Progenitor cell of endocrine pancreas (in vitro differentiated cells): ENCODE measurements around the gene SCAMP1. TPM values are rescaled to one million over a fixed set of nuclear protein-coding genes. Genes with fewer than 3 reads are reported as not detected.

Experiments used
- DNase-seq: peaks from one replicate; pipeline ENCODE4 v3.0.0; 2021; ENCODE audit warnings: low spot score; ENCODE audit not compliant: unreplicated experiment
- H3K27ac Mint-ChIP-seq: 2 replicates; pipeline ENCODE4 v1.8.0; 2021; ENCODE audit warnings: mild to moderate bottlenecking, moderate library complexity, mixed read lengths
- H3K27me3 Mint-ChIP-seq: 2 replicates; pipeline ENCODE4 v1.8.0; 2021; ENCODE audit warnings: mixed read lengths
- H3K36me3 Mint-ChIP-seq: 2 replicates; pipeline ENCODE4 v1.8.0; 2022; ENCODE audit warnings: mixed read lengths; ENCODE audit not compliant: insufficient read depth
- H3K4me1 Mint-ChIP-seq: 2 replicates; pipeline ENCODE4 v1.8.0; 2021; ENCODE audit warnings: low read depth, mixed read lengths
- H3K4me3 Mint-ChIP-seq: 2 replicates; pipeline ENCODE4 v1.8.0; 2021; ENCODE audit warnings: low read depth, mild to moderate bottlenecking, moderate library complexity, mixed read lengths
- H3K9me3 Mint-ChIP-seq: 2 replicates; pipeline ENCODE4 v1.8.0; 2021; ENCODE audit warnings: low read depth, mixed read lengths
- CTCF ChIP-seq: fragments of 200-600 bp; sonication (generic); IDR thresholded peaks from one replicate; pipeline ENCODE4 v1.5.0; 2021; ENCODE audit warnings: antibody characterized with exemption, mild to moderate bottlenecking; ENCODE audit not compliant: unreplicated experiment
- total RNA-seq: library from RNA; stranded (reverse); gene quantifications from 2 replicates; pipeline ENCODE4 v1.2.1, GENCODE V29; 2021

The SCAMP1 gene
- total RNA-seq, 1 donor from 2014 or later, result 43.5 TPM

DNA sequence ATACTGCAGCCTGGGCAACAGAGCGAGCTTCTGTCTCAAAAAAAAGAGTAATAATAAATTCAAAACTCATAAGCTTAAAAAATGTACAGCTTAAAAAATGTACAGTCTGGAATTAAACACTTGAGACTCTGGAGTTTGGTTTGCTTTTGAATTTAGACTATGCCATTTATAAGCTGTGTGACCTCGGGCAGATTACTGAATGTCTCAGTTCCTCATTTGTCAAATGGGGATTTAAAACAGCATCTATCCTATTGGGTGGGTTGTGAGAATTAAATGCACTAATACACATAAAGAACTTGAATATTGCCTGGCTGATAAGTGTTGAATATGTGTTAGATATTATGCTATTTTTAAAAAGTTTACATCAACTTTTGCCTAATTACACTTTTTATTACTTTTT, 98.4 kb downstream of the SCAMP1 start:
- H3K36me3 Mint-ChIP-seq, result peaks cover 20% of the 10 kb centered on the region
- DNase-seq, result no peak
- H3K27me3 Mint-ChIP-seq, result no peaks in the 10 kb centered on the region
- TF ChIP-seq CTCF, result no peak
- peaks cover 3% of the 10 kb centered on the region for H3K9me3 Mint-ChIP-seq
- no peak overlapping the region for H3K27ac Mint-ChIP-seq
- H3K4me1 Mint-ChIP-seq, result no peaks in the 10 kb centered on the region
- no peak overlapping the region for H3K4me3 Mint-ChIP-seq

GRCh38 chr5:78467140-78467539, 106.7 kb downstream of the SCAMP1 start:
- Mint-ChIP-seq H3K9me3 (peaks cover 3% of the 10 kb centered on the region), H3K4me1 (peaks cover 15% of the 10 kb centered on the region), H3K4me3 (no peak overlapping the region), H3K36me3 (peaks cover 7% of the 10 kb centered on the region), H3K27me3 (no peaks in the 10 kb centered on the region), H3K27ac (no peak overlapping the region)
- TF ChIP-seq CTCF, result no peak
- DNase-seq, result no peak

GRCh38 chr5:78467752-78468357, 107.4 kb downstream of the SCAMP1 start:
- peaks cover 3% of the 10 kb centered on the region for H3K9me3 Mint-ChIP-seq
- H3K4me3 Mint-ChIP-seq, result no peak overlapping the region
- H3K36me3 Mint-ChIP-seq, result peaks cover 7% of the 10 kb centered on the region
- DNase-seq, result no peak
- peaks cover 15% of the 10 kb centered on the region for H3K4me1 Mint-ChIP-seq
- no peak overlapping the region for H3K27ac Mint-ChIP-seq
- no peaks in the 10 kb centered on the region for H3K27me3 Mint-ChIP-seq
- TF ChIP-seq CTCF, result peak; percentile 81

DNA sequence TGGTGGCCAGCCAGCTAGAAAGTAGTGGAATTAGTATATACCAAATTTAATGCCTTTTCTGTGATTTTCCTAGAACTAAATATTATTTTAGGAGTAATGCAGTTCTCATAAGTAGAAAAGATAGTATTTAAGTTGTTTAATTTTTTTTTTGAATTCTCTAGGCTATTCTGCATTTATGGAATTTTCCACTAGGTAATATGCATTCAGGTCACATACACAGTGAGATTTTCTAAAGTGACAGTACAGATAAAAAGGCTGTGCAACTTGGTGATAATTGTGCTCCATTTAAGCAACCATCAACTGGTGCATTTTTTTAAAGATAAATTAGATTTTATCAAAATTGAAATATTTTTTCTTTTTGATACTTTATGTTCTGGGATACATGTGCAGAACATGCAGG, 111.5 kb downstream of the SCAMP1 start:
- H3K36me3 Mint-ChIP-seq, result peaks cover 2% of the 10 kb centered on the region
- no peak for DNase-seq
- no peaks in the 10 kb centered on the region for H3K27me3 Mint-ChIP-seq
- peaks cover 5% of the 10 kb centered on the region for H3K4me1 Mint-ChIP-seq
- no peak for TF ChIP-seq CTCF
- H3K4me3 Mint-ChIP-seq, result no peak overlapping the region
- H3K27ac Mint-ChIP-seq, result no peak overlapping the region
- no peaks in the 10 kb centered on the region for H3K9me3 Mint-ChIP-seq

- DNase-seq, result no peak
- no peaks in the 10 kb centered on the region for H3K4me1 Mint-ChIP-seq
- no peak overlapping the region for H3K4me3 Mint-ChIP-seq
- no peak overlapping the region for H3K27ac Mint-ChIP-seq
- no peak for TF ChIP-seq CTCF
- H3K36me3 Mint-ChIP-seq, result no peaks in the 10 kb centered on the region
- H3K9me3 Mint-ChIP-seq, result no peaks in the 10 kb centered on the region
- H3K27me3 Mint-ChIP-seq, result no peaks in the 10 kb centered on the region
Measured at GRCh38 chr5:78472469-78473106, 112.2 kb downstream of the SCAMP1 start.
